Cardiac septum (tissue), 1 donor: ENCODE data around the gene IER5L. TPM values are rescaled to one million over a fixed set of nuclear protein-coding genes. Genes with fewer than 3 reads are reported as not detected.
"Not testable (repeated sequence)": the region's sequence is repeated elsewhere in the genome, so short reads cannot be mapped to it uniquely, and the experiment has no call there.

ENCODE experiments used
- DNase-seq: peaks from one replicate; pipeline ENCODE4 v3.0.0-alpha.2; 2020; ENCODE audit warnings: low spot score
- intact Hi-C: fragments of 100-400 bp; cut with DNase I; formaldehyde crosslinking; loops from one replicate; pipeline ENCODE4 v1.14.0; 2022
- total RNA-seq: library from RNA; stranded (reverse); fragmentation: NEBNext Ultra II Directional; extraction: Animal tissue kit (Norgen Biotek cat#: 25700); gene quantifications from one replicate; pipeline ENCODE4 v1.2.1, GENCODE V29; 2021
- donor health status: DM: no; HTN: no; CAD: no.

The IER5L gene
- total RNA-seq, 1 donor from 2014 or later, result 12.6 TPM

- intact Hi-C loops, result no loop called here
- DNase-seq, result no peak
Measured at GRCh38 chr9:129206401-129206800, 28.3 kb upstream of the IER5L start.

- DNase-seq, result no peak
Measured at GRCh38 chr9:129204840-129205239, 26.8 kb upstream of the IER5L start.

DNA sequence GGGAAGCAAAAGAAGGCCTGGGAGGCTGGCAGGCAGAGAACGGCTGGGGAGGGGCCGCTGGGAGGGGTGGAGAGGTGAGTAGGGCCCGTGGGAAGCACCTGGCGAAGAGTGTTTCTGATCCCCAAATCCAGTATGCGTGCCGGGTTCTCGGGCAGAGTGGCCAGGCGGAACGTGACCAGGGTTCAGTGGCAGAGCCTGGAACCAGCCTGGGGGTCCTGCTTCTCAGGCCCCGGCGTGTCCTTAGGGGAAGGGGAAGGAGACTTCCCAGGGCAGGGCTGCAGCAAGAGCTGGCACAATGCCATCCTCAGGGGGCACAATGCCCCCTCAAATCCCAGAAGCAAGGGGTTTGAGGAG, 25.5 kb upstream of the IER5L start:
- intact Hi-C loops, result no loop called here
- DNase-seq, result no peak

More at GRCh38 chr9:129204840-129205239, 26.8 kb upstream of the IER5L start:
- intact Hi-C loops, result no loop called here

DNA sequence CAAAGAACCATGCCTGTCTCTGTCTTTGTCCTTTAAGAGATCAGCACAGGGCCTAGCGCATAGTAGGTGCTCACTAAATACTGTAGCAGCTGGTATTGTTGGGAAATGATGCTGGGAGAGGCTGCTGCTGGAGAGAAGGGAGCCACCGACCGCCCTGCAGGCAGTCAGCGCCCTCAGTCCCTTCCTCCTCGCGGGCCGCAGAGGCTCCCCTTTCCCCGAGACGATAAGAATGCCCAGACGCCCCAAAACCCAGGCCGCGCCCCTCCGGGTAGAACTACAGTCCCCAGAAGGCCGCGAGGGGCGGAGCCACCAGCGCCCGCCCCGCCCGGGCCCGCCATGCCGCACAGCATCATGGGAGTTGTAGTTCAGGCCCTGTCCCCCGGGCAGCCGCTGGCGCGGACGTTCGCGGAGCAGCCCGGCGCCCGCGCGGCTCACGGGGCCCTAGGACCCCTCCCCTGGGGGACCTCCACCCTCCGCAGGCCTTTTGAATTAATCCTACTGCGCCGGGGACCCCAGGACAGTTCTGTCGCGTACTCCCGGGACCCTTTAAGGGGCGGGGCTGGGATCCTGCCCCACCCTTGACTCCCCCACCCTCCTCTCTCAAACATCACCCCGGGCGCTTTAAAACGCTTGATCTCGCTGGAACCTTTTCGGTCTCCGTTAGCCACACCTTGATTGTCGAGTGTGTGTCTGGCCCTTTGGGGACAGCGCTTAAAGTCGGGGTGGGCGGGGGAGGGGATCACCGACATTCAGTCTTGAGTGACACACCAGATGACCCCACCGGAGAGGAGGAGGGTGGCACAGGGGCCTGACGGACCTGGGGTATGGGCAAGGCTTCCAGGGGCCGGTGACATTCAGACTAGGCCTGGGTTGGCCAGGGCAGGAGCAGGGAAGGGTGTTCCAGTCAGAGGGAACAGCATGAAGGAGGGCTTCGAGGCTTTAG, 24.8 kb upstream of the IER5L start:
- DNase-seq, result peak; percentile 95
- intact Hi-C loops, result no loop called here

- no peak for DNase-seq
- intact Hi-C loops, result no loop called here
Measured at GRCh38 chr9:129201866-129202265, 23.8 kb upstream of the IER5L start.

GRCh38 chr9:129201289-129201688, 23.2 kb upstream of the IER5L start:
- intact Hi-C loops, result no loop called here
- no peak for DNase-seq

GRCh38 chr9:129200255-129200654, 22.2 kb upstream of the IER5L start:
- intact Hi-C loops, result no loop called here
- DNase-seq, result no peak

- intact Hi-C loops, result no loop called here
Measured at GRCh38 chr9:129199044-129199435, 21.0 kb upstream of the IER5L start.

DNA sequence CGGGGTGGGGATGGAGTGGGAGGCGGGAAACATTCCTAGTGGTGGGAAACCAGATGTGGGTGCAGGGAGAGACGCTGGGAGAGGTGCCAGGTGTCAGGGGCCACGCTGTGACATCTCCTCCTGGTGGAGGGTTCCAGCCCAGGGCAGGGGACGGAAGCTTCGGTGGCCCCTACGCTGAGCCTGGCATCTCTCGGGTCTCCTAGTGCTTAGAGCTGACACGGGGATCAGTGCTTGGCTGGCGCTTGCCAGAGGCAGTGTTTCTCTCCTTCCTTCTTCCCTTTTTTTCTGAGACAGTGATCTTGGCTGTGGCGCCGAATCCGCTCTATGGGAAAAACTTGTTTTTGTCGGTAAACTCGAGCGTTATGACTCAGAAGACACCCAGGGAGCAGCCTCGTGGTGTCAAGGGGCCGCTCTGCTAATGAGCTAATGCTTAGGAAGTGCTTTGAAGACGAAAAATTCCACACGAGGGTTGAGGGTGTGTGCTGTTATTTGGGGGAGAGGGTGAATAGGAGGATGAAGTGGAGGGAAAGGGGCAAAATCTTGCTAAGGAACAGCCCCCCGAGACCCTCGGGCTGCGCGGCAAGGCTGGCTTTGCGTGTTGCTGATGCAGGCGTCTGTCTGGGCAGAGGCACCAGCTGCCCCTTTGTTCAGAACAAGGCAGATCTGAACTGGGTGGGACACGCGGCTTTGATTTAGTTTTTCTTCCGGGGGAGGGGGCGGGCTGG, 20.4 kb upstream of the IER5L start:
- intact Hi-C loops, result no loop called here

More at GRCh38 chr9:129199044-129199435, 21.0 kb upstream of the IER5L start:
- DNase-seq, result no peak

GRCh38 chr9:129197978-129198318, 19.9 kb upstream of the IER5L start:
- intact Hi-C loops, result no loop called here
- no peak for DNase-seq

More for the DNA sequence above, 20.4 kb upstream of the IER5L start:
- no peak for DNase-seq

- intact Hi-C loops, DNase-seq: not testable (repeated sequence)
Measured at GRCh38 chr9:129197045-129197444, 19.0 kb upstream of the IER5L start.

GRCh38 chr9:129195606-129196005, 17.5 kb upstream of the IER5L start:
- intact Hi-C loops, result no loop called here
- no peak for DNase-seq

DNA sequence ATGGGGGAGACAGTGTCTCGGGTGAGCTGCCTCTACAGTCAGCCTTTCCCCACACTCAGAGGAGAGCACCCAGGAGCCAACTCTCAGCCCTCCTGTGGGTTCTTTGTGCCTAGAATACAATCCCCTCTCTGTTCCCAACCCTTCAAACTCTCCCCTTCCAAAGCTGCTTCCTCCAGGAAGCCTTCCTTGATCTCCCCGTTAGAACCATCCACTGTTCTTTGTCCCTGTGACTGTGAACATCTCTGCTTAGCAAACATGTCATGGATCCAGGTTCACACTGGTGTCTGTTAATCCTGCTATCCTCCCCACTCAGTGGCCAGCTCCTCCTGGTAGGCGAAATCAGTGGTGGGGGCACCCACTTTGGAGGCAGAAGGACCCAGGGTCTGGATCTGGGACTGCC, 16.2 kb upstream of the IER5L start:
- DNase-seq, result no peak
- intact Hi-C loops, result no loop called here

GRCh38 chr9:129193655-129194054, 15.6 kb upstream of the IER5L start:
- no peak for DNase-seq
- intact Hi-C loops, result no loop called here

DNA sequence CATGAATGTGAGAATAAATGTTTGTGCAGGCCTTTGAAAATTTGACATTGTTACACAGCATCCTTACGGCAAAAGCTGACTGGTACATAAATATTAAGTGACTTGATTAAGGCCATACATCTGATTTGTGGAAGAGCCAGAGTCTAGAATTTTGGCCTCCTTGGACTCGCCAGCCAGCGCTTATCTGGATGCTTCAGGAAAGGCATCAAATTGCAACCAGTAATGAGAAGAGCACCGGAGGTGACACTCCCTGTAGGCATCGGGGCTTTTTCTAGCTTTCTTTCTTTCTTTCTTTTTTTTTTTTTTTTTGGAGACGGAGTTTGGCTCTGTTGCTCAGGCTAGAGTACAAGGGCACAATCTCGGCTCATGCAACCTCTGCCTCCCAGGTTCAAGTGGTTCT, 13.2 kb upstream of the IER5L start:
- no peak for DNase-seq
- intact Hi-C loops, result no loop called here

DNA sequence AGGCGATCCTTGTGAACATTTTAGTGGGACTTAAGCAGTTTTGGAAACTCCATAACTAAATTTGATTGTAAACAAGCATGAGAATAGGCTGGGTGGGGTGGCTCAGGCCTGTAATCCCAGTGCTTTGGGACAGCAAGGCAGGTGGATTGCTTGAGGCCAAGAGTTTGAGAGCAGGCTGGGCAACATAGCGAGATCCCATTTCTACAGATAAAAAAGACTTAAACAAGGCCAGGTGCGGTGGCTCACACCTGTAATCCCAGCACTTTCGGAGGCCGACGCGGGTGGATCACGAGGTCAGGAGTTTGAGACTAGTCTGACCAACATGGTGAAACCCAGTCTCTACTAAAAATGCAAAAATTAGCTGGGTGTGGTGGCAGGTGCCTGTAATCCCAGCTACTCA, 11.9 kb upstream of the IER5L start:
- intact Hi-C loops, DNase-seq: not testable (repeated sequence)

DNA sequence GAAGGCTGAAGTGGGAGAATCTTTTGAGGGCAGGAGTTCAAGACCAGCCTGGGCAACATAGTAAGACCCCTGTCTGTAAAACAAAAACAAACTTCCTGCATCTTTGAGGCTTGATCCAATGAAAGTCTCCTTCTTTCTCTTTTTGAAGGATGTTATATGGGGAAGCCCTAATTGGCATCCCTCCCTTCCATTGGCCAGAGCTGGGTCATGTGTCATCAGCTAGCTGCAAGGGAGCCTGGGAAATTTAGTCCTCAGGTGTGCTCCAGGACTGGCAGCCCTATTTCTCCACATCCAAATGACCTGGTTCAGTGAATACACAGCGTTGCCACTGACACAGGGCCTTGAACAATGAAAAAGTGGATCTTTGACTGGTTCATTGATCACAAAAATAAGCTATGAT, 9.0 kb upstream of the IER5L start:
- no peak for DNase-seq
- intact Hi-C loops, result no loop called here

DNA sequence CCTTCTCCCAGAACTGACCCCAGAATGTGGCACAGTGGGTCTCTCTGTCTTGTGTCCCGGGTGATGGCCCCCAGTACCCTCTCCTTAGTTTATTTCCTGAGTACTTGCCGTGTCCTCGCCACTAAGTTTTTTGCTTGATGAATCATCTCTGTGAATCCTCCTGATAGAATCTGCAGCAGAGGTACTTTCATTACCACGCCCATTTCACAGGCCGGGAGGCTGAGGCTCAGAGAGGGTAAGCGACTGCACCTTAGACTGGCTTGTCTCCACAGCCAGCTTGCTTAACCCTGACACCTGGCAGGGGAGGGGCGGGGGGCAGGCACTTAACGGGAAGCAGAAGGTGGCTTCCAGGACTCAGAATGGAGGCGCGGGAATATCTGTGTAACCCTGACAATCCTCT, 7.9 kb upstream of the IER5L start:
- intact Hi-C loops, result no loop called here
- DNase-seq, result no peak

DNA sequence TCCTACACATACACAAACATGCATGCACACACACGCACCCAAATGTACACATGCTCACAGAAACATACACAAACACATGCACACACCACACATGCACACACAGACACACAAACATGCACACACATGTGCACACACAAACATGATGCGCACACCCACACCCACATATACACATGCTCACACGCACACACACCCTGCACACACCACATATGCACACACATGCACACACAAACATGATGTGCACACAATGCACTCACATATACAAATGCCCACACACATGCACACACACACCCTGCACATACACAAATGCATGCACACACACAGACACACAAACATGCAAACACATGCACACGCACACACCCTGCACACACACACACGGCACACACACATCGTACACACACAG, 7.3 kb upstream of the IER5L start:
- intact Hi-C loops, result no loop called here
- DNase-seq, result no peak

GRCh38 chr9:129184596-129185122, 6.6 kb upstream of the IER5L start:
- intact Hi-C loops, result no loop called here
- DNase-seq, result no peak

GRCh38 chr9:129184219-129184524, 6.1 kb upstream of the IER5L start:
- no peak for DNase-seq
- intact Hi-C loops, result no loop called here
